Measurements from ENCODE around the gene ZNF598.
A peak's percentile ranks its signal among the peaks of the same experiment; 100 is the strongest.

ZNF598 gene

GRCh38 chr16:2027024-2028010 lies 17.7 kb upstream of the ZNF598 start:
- H3K27ac ChIP-seq, result peak overlapping the region; percentile 79
- TF ChIP-seq CTCF (conservative IDR thresholded peaks at IDR 0.05), result no peak

GRCh38 chr16:2026461-2027023 lies 16.9 kb upstream of the ZNF598 start, which contains the start of gene NHERF2:
TSS of gene NHERF2 (plus strand) at chr16:2026902. CDS start at chr16:2027006, 104 bp downstream.
- peak within 1 kb of the TSS; percentile 79 for H3K27ac ChIP-seq
- TF ChIP-seq CTCF (conservative IDR thresholded peaks at IDR 0.05), result no peak

GRCh38 chr16:2025878-2026460 lies 16.3 kb upstream of the ZNF598 start:
- H3K27ac ChIP-seq, result peak overlapping the region; percentile 79; the same call in 1 of the 2 replicates
- no peak for TF ChIP-seq CTCF (conservative IDR thresholded peaks at IDR 0.05)

- no peak for TF ChIP-seq CTCF (conservative IDR thresholded peaks at IDR 0.05)
- no peak overlapping the region for H3K27ac ChIP-seq
These were observed 15.6 kb upstream of the ZNF598 start for GRCh38 chr16:2025251-2025650.

GRCh38 chr16:2024032-2024420 lies 14.4 kb upstream of the ZNF598 start:
- TF ChIP-seq CTCF (conservative IDR thresholded peaks at IDR 0.05), result no peak
- peak overlapping the region; percentile 54; the same call in 1 of the 2 replicates for H3K27ac ChIP-seq

GRCh38 chr16:2023092-2024031 lies 13.7 kb upstream of the ZNF598 start:
- H3K27ac ChIP-seq, result peak overlapping the region; percentile 54; the same call in 1 of the 2 replicates
- peak; percentile 84 for TF ChIP-seq CTCF (conservative IDR thresholded peaks at IDR 0.05)

Measured in VCaP (cell line).